BE2C (cell line): ENCODE data around the gene CASP10.
"Not testable (repeated sequence)": the region's sequence is repeated elsewhere in the genome, so short reads cannot be mapped to it uniquely, and the experiment has no call there.

Experiments used
- DNase-seq: peaks from one replicate; pipeline ENCODE4 v3.0.0-alpha.2; 2020
- H3K27me3 ChIP-seq: fragments of 250-450 bp; sonication (Bioruptor Pico); 2 replicates; pipeline ENCODE4 v1.5.1; 2020; ENCODE audit warnings: mild to moderate bottlenecking
- H3K36me3 ChIP-seq: fragments of 250-450 bp; sonication (Bioruptor Pico); 2 replicates; pipeline ENCODE4 v1.5.1; 2020; ENCODE audit warnings: mild to moderate bottlenecking
- H3K4me1 ChIP-seq: fragments of 250-450 bp; sonication (Bioruptor Pico); 2 replicates; pipeline ENCODE4 v1.5.1; 2020
- H3K4me3 ChIP-seq: 2 replicates; pipeline ENCODE4 v1.5.1; 2011; ENCODE audit warnings: low read depth, low read length
- H3K9me3 ChIP-seq: fragments of 250-450 bp; sonication (Bioruptor Pico); 2 replicates; pipeline ENCODE4 v1.5.1; 2020
- CTCF ChIP-seq: IDR thresholded peaks from 2 replicates; pipeline ENCODE4 v1.5.1; 2012; ENCODE audit warnings: mild to moderate bottlenecking, low read depth, low read length

CASP10 gene

GRCh38 chr2:201233812-201234662, 51.1 kb downstream of the CASP10 start:
- Histone ChIP-seq H3K9me3 (no peaks in the 10 kb centered on the region), H3K4me1 (peaks cover 7% of the 10 kb centered on the region), H3K4me3 (no peak overlapping the region), H3K36me3 (no peaks in the 10 kb centered on the region), H3K27me3 (no peaks in the 10 kb centered on the region)
- no peak for TF ChIP-seq CTCF
- DNase-seq: no peak

GRCh38 chr2:201234663-201235135, 51.8 kb downstream of the CASP10 start:
- no peak for TF ChIP-seq CTCF
- no peak for DNase-seq
- no peaks in the 10 kb centered on the region for H3K36me3 ChIP-seq
- no peak overlapping the region for H3K4me3 ChIP-seq
- no peaks in the 10 kb centered on the region for H3K27me3 ChIP-seq
- no peaks in the 10 kb centered on the region for H3K9me3 ChIP-seq
- H3K4me1 ChIP-seq: peaks cover 7% of the 10 kb centered on the region

- no peak overlapping the region for H3K4me3 ChIP-seq
- no peaks in the 10 kb centered on the region for H3K9me3 ChIP-seq
- TF ChIP-seq CTCF: peak; percentile 77
- peak; percentile 58 for DNase-seq
- no peaks in the 10 kb centered on the region for H3K36me3 ChIP-seq
- H3K27me3 ChIP-seq: no peaks in the 10 kb centered on the region
- H3K4me1 ChIP-seq: peaks cover 7% of the 10 kb centered on the region
These were observed 53.2 kb downstream of the CASP10 start for GRCh38 chr2:201235860-201236811.

GRCh38 chr2:201237486-201238123, 54.7 kb downstream of the CASP10 start:
- Histone ChIP-seq H3K27me3 (no peaks in the 10 kb centered on the region), H3K36me3 (no peaks in the 10 kb centered on the region), H3K4me1 (peaks cover 3% of the 10 kb centered on the region; the same call in 1 of the 2 replicates), H3K4me3 (no peak overlapping the region), H3K9me3 (no peaks in the 10 kb centered on the region)
- TF ChIP-seq CTCF: no peak
- no peak for DNase-seq

- H3K27me3 ChIP-seq, H3K9me3 ChIP-seq, H3K4me3 ChIP-seq, H3K4me1 ChIP-seq, DNase-seq, H3K36me3 ChIP-seq: not testable (repeated sequence)
These were observed 56.4 kb downstream of the CASP10 start for GRCh38 chr2:201239167-201239935.
